ENCODE results near the gene GLA.

DNA sequence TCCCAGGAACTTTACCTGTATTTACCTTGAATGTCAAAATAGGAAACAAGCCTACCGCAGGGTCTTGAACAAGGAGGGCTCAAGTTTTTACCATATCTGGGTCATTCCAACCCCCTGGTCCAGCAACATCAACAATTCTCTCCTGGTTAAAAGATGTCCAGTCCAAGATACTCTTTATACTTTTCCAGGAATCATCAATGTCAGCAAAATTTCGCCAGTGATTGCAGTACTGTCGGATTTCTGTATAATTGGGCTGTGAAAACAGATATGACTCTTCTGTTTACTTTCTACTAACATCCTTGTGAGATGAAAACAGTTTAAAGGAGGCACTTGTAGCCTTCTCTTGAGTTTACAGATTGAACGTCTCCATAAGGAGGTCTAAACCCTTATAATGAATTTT is 9.0 kb downstream of the GLA start:
- TF ChIP-seq CTCF (IDR thresholded peaks at IDR 0.05 in 4 of 5, conservative IDR thresholded peaks at IDR 0.05 in 1 of 5) (no peak), POLR2A (IDR thresholded peaks at IDR 0.05) (no peak)

All from gastrocnemius medialis (tissue), 4 donors.